EH (cell line): ENCODE measurements around the gene CCDC157.
"Not testable (repeated sequence)": the region's sequence is repeated elsewhere in the genome, so short reads cannot be mapped to it uniquely, and the experiment has no call there.

Experiments used
- DNase-seq: peaks from one replicate; pipeline ENCODE4 v3.0.0-alpha.2; 2015; ENCODE audit warnings: low read depth

The CCDC157 gene

GRCh38 chr22:30326255-30326705 is 30.5 kb upstream of the CCDC157 start:
- peak; percentile 43 for DNase-seq

- DNase-seq, result peak; percentile 90
Measured at GRCh38 chr22:30326706-30327362, 30.0 kb upstream of the CCDC157 start, which contains the start of gene TBC1D10A. TBC1D10A (minus strand) TSS chr22:30326941; CDS start chr22:30326881, 60 bp downstream.

- DNase-seq, result no peak
Measured at GRCh38 chr22:30327864-30328345, 28.9 kb upstream of the CCDC157 start.

GRCh38 chr22:30328466-30329049 is 28.2 kb upstream of the CCDC157 start:
- peak; percentile 67 for DNase-seq

- DNase-seq, result no peak
Measured at GRCh38 chr22:30332551-30332950, 24.3 kb upstream of the CCDC157 start.

- no peak for DNase-seq
Measured at GRCh38 chr22:30332994-30333706, 23.7 kb upstream of the CCDC157 start.

GRCh38 chr22:30333707-30334087 is 23.1 kb upstream of the CCDC157 start:
- no peak for DNase-seq

GRCh38 chr22:30334646-30335045 is 22.2 kb upstream of the CCDC157 start:
- DNase-seq, result no peak

- DNase-seq, result no peak
Measured at GRCh38 chr22:30335236-30335635, 21.6 kb upstream of the CCDC157 start.

GRCh38 chr22:30336752-30337460 is 19.9 kb upstream of the CCDC157 start:
- no peak for DNase-seq

GRCh38 chr22:30337461-30337778 is 19.4 kb upstream of the CCDC157 start:
- DNase-seq, result no peak

GRCh38 chr22:30338341-30338740 is 18.5 kb upstream of the CCDC157 start:
- not testable (repeated sequence) for DNase-seq

GRCh38 chr22:30338802-30339201 is 18.0 kb upstream of the CCDC157 start:
- no peak for DNase-seq

GRCh38 chr22:30340911-30341685 is 15.7 kb upstream of the CCDC157 start:
- no peak for DNase-seq

- DNase-seq, result no peak
Measured at GRCh38 chr22:30344447-30345200, 12.2 kb upstream of the CCDC157 start.

GRCh38 chr22:30347255-30347892 is 9.4 kb upstream of the CCDC157 start:
- DNase-seq, result no peak

- DNase-seq, result no peak
Measured at GRCh38 chr22:30348404-30348803, 8.4 kb upstream of the CCDC157 start.

- peak; percentile 33 for DNase-seq
Measured at GRCh38 chr22:30348809-30349208, 8.0 kb upstream of the CCDC157 start.

- peak; percentile 75 for DNase-seq
Measured at GRCh38 chr22:30351226-30351625, 5.6 kb upstream of the CCDC157 start.

- DNase-seq, result no peak
Measured at GRCh38 chr22:30354644-30355043, 2.2 kb upstream of the CCDC157 start.

- no peak for DNase-seq
Measured at GRCh38 chr22:30357236-30357570, 396 bp downstream of the CCDC157 start.
